GM12872 (cell line): ENCODE data around the gene ALDH1A1.

Source experiments
- CTCF ChIP-seq: IDR thresholded peaks from 3 replicates; pipeline ENCODE4 v1.5.1; 2011; ENCODE audit warnings: low read depth, mild to moderate bottlenecking, low read length, moderate library complexity; ENCODE audit not compliant: insufficient read depth

The ALDH1A1 gene

DNA sequence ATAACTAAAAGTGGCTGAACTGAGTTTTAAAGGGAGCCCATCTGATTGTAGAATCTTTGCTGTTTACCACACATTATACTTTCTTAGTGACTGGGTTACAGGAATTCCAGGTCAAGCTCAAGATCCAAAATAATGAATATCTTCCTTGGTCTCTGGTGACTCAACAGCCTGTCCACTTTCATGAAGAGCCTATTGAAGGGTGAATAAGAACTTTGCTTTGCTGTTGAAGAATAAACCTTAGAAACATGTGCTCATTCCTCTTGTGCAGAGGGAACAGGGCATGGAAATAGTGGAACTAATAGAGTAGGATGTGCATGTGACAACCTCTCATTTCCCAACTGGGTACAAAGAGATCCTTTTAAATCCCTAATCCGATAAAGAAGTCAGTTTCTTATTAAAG lies 21.4 kb downstream of the ALDH1A1 start:
- no peak for TF ChIP-seq CTCF

GRCh38 chr9:72930828-72931227 lies 22.0 kb downstream of the ALDH1A1 start:
- TF ChIP-seq CTCF = no peak

- no peak for TF ChIP-seq CTCF
Observed at GRCh38 chr9:72929542-72929941, 23.3 kb downstream of the ALDH1A1 start.

DNA sequence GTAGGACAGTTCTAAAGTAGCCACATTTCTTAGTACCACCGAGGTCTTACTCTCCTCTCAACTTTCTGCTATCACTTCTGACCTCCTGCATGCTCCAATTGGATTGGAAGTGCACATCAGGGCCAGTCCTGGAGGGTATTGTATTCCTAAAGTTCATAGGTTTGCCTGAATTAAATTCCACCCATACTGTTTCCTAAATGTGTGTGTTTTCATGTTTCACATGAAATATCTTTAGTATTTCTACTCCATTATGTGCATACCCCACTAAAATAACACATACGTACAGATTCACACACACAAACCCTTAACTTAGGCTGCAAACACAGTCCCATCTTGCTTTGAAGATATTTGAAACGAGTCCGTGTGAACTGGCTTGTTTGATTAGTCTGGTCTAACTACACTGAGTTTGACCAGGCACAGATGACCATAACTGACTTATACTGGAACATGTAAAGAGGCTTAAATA lies 24.8 kb downstream of the ALDH1A1 start:
- no peak for TF ChIP-seq CTCF

DNA sequence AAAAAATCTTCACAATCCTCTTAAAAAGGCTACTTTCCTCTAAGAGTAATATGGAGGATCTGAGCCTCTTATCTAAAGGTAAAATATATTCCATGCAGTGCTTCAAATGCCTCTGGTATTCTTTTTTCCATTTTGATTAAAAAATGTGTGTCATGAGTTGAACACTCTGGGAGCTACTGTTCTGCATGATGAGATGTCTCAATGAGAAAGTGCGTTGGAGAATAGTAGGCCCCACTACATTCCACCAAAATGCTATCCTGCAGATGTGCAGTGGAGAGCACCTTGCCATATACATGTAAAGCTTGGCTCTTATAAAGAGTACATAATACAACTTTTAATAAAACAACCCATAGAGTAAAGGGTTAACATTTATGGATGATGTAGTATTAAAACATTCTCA lies 26.3 kb downstream of the ALDH1A1 start:
- TF ChIP-seq CTCF = no peak

- no peak for TF ChIP-seq CTCF
Observed at GRCh38 chr9:72925891-72926290, 27.0 kb downstream of the ALDH1A1 start.

- no peak for TF ChIP-seq CTCF
Observed at GRCh38 chr9:72925126-72925789, 27.6 kb downstream of the ALDH1A1 start.
